ENCODE results near the gene ACSM3.
A peak's percentile ranks its signal among the peaks of the same experiment; 100 is the strongest.
"Not testable (repeated sequence)": the region's sequence is repeated elsewhere in the genome, so short reads cannot be mapped to it uniquely, and the experiment has no call there.

ACSM3 gene

DNA sequence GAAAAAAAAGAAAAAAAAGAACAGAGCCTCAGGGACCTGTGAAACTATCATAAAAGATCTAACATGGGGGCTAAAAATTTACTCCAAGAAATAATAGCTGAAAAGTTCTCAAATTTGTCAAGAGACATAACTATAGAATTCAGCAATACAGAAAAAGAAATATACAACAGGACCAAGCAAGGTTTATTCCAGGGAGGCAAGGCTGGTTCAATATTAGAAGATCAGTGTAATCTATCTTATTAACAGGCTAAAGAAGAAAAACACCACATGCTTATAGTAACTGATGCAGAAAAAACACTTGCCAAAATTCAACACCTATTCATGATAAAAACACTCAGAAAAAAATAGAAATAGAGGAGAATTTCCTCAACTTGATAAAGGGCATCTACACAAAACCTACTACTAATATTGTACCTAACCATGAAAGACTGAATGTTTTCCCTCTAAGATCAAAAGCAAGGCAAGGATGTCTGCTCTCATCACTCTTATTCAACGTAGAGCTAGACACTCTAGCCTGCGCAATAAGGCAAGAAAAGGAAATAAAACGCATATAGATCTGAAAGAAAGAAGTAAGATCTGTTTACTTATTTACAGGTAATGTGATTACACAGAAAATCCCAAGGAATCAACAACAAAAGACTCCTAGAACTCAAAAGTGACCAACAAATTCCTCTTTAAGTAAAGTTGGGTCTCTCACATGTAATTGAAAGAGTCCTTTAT lies 1.2 kb upstream of the ACSM3 start:
- Histone ChIP-seq H3K4me3 (replicated peaks; ENCODE audit: insufficient read depth, low read length) (no peak overlapping the region), H3K27ac (replicated peaks) (peak overlapping the region; percentile 62; the same call in 1 of the 2 replicates), H3K27me3 (ENCODE audit: insufficient read depth, poor library complexity, severe bottlenecking) (no peaks in the 10 kb centered on the region)
- TF ChIP-seq POLR2AphosphoS5 (IDR thresholded peaks at IDR 0.05; ENCODE audit: low read depth) (no peak), GABPA (IDR thresholded peaks at IDR 0.05; ENCODE audit: low read depth) (no peak), CTCF (IDR thresholded peaks at IDR 0.05; ENCODE audit: insufficient read depth, low read length) (no peak), SPI1 (IDR thresholded peaks at IDR 0.05; ENCODE audit: borderline replicate concordance, low read depth) (no peak)
- TF ChIP-seq, protein P1, sequence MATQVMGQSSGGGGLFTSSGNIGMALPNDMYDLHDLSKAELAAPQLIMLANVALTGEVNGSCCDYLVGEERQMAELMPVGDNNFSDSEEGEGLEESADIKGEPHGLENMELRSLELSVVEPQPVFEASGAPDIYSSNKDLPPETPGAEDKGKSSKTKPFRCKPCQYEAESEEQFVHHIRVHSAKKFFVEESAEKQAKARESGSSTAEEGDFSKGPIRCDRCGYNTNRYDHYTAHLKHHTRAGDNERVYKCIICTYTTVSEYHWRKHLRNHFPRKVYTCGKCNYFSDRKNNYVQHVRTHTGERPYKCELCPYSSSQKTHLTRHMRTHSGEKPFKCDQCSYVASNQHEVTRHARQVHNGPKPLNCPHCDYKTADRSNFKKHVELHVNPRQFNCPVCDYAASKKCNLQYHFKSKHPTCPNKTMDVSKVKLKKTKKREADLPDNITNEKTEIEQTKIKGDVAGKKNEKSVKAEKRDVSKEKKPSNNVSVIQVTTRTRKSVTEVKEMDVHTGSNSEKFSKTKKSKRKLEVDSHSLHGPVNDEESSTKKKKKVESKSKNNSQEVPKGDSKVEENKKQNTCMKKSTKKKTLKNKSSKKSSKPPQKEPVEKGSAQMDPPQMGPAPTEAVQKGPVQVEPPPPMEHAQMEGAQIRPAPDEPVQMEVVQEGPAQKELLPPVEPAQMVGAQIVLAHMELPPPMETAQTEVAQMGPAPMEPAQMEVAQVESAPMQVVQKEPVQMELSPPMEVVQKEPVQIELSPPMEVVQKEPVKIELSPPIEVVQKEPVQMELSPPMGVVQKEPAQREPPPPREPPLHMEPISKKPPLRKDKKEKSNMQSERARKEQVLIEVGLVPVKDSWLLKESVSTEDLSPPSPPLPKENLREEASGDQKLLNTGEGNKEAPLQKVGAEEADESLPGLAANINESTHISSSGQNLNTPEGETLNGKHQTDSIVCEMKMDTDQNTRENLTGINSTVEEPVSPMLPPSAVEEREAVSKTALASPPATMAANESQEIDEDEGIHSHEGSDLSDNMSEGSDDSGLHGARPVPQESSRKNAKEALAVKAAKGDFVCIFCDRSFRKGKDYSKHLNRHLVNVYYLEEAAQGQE (IDR thresholded peaks at IDR 0.05; ENCODE audit: insufficient replicate concordance, low read depth): no peak
- DNase-seq (ENCODE audit: low read depth in 1 of 2, low spot score in 1 of 2): no peak

DNA sequence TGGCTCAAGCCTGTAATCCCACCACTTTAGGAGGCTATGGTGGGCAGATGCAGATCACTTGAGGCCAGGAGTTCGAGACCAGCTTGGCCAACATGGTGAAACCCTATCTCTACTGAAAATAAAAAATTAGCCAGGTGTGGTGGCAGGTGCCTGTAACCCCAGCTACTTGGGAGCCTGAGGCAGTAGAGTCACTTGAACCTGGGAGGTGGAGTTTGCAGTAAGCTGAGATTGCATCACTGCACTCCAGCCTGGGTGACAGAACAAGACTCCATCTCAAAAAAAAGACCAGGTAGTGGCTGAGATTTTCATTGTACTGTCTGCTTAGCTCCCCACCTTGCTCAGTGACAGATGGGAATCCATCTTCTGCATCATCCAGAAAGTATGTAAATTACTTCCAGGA lies 634 bp downstream of the ACSM3 start:
- not testable (repeated sequence) for H3K27ac ChIP-seq (replicated peaks); H3K27me3 ChIP-seq (ENCODE audit: insufficient read depth, poor library complexity, severe bottlenecking); H3K4me3 ChIP-seq (replicated peaks; ENCODE audit: insufficient read depth, low read length); DNase-seq (ENCODE audit: low read depth in 1 of 2, low spot score in 1 of 2)

DNA sequence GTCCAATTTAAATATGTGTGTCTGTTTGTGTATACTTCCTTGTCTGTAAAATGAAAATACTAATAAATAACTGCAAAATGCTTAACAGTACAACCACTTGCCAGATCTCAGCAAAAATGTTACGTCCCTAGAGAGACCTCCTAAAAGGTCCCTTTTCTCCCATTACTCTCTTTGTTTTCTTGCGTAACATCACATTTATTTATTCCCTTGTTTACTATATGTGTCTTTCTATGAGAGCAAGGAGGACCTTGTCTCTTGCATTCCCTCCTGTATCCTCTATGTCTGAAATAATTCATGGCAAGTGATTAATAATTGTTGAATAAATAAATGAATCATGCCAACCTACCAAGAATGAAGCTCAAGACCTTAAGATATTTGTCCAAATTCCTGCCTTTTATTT lies 1.9 kb downstream of the ACSM3 start:
- no peak for DNase-seq (ENCODE audit: low read depth in 1 of 2, low spot score in 1 of 2)
- Histone ChIP-seq H3K4me3 (replicated peaks; ENCODE audit: insufficient read depth, low read length) (no peak overlapping the region), H3K27ac (replicated peaks) (no peak overlapping the region), H3K27me3 (ENCODE audit: insufficient read depth, poor library complexity, severe bottlenecking) (no peaks in the 10 kb centered on the region)
- no peak for TF ChIP-seq POLR2AphosphoS5 (IDR thresholded peaks at IDR 0.05; ENCODE audit: low read depth)
- no peak for TF ChIP-seq CTCF (IDR thresholded peaks at IDR 0.05; ENCODE audit: insufficient read depth, low read length)
- TF ChIP-seq SPI1 (IDR thresholded peaks at IDR 0.05; ENCODE audit: borderline replicate concordance, low read depth): no peak
- TF ChIP-seq, protein P1 (IDR thresholded peaks at IDR 0.05; ENCODE audit: insufficient replicate concordance, low read depth): no peak
- TF ChIP-seq GABPA (IDR thresholded peaks at IDR 0.05; ENCODE audit: low read depth): no peak

GRCh38 chr16:20766294-20766693 lies 2.5 kb downstream of the ACSM3 start:
- H3K27me3 ChIP-seq (ENCODE audit: insufficient read depth, poor library complexity, severe bottlenecking): no peaks in the 10 kb centered on the region
- no peak for DNase-seq (ENCODE audit: low read depth in 1 of 2, low spot score in 1 of 2)
- no peak overlapping the region for H3K27ac ChIP-seq (replicated peaks)
- no peak overlapping the region for H3K4me3 ChIP-seq (replicated peaks; ENCODE audit: insufficient read depth, low read length)
- TF ChIP-seq SPI1 (IDR thresholded peaks at IDR 0.05; ENCODE audit: borderline replicate concordance, low read depth) (no peak), POLR2AphosphoS5 (IDR thresholded peaks at IDR 0.05; ENCODE audit: low read depth) (no peak), GABPA (IDR thresholded peaks at IDR 0.05; ENCODE audit: low read depth) (no peak), CTCF (IDR thresholded peaks at IDR 0.05; ENCODE audit: insufficient read depth, low read length) (no peak)
- TF ChIP-seq, protein P1 (IDR thresholded peaks at IDR 0.05; ENCODE audit: insufficient replicate concordance, low read depth): no peak

Measured in HL-60 (cell line).